ENCODE results near the gene LRRTM2.

Gene LRRTM2

DNA sequence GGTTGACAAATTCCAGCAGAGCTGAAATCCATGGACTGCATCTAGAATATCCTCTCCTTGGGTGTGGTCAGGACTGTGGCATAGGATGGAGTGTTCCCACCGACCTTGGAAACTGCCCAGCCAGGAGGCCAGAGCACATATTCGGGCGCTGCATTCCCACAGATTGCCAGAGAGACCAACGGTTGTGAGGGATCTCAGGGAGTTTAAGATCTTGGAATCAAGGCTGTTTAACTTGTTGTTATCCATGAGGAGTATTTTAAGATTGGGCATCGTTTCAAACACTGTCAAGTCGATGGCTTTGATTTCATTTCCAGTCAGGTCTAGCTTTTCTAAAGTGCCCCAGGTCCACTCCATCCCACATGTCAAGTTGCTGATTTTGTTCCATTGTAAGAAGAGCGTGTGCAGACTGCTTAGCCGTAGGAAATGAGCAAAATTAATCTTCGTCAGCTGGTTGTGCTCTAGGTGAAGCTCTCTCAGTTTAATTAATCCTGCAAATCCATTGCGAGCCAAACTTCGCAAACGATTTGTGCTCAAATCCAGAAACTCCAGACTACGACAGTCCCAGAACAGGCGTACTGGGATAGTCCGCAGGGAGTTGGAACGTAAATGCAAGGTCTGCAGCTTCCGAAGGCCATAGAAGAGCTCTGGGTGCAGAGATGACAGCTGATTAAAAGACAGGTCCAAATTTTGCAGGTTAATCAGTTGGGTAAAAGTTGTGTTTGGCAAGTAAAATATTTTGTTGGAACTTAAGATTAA lies 1.5 kb downstream of the LRRTM2 start:
- no peak overlapping the region for H3K9ac ChIP-seq (ENCODE audit: low read depth, low read length, poor library complexity)
- no peak overlapping the region for H2BK15ac ChIP-seq (ENCODE audit: low read length)
- H3K4me1 ChIP-seq (ENCODE audit: control insufficient read depth in 2 of 2, insufficient read depth in 1 of 2, low read depth in 1 of 2, low read length in 2 of 2): peaks cover 12 to 44% of the 10 kb centered on the region in 2 donors
- no peak overlapping the region for H4K8ac ChIP-seq (ENCODE audit: low read depth, low read length)
- no peak overlapping the region for H2BK12ac ChIP-seq (ENCODE audit: low read length)
- no peaks in the 10 kb centered on the region for H3K79me1 ChIP-seq (ENCODE audit: low read depth, low read length)
- H3K4me2 ChIP-seq (ENCODE audit: insufficient read depth, low read length, poor library complexity, severe bottlenecking): no peak overlapping the region
- H2AFZ ChIP-seq (ENCODE audit: low read length): no peak overlapping the region
- no peak overlapping the region for H3K14ac ChIP-seq (ENCODE audit: low read length)
- H3K9me3 ChIP-seq (replicated peaks in 1 of 2; ENCODE audit: control insufficient read depth in 2 of 2, insufficient read depth in 1 of 2, low read depth in 1 of 2, low read length in 2 of 2): peaks cover 0 to 6% of the 10 kb centered on the region in 2 donors
- WGBS, 2 donors (ENCODE audit: extremely low coverage in 2 of 2, insufficient read length in 2 of 2, insufficient replicate concordance in 1 of 2): no CpG with 5 or more reads among the region's 17 CpGs
- H2AK5ac ChIP-seq (ENCODE audit: low read depth, low read length): no peak overlapping the region
- no peak overlapping the region for H3K23ac ChIP-seq (ENCODE audit: low read depth, low read length, poor library complexity)
- H3K27me3 ChIP-seq (ENCODE audit: control insufficient read depth in 3 of 3, insufficient read depth in 3 of 3, low read depth in 1 of 3, low read length in 3 of 3): no peaks in the 10 kb centered on the region
- peak overlapping the region in 1 of 2 donors; percentile 53 for H3K4me3 ChIP-seq (ENCODE audit: low read length in 2 of 2)
- H4K91ac ChIP-seq (ENCODE audit: low read depth, low read length, poor library complexity): no peak overlapping the region
- no peak overlapping the region for H2BK120ac ChIP-seq (ENCODE audit: low read depth, low read length)
- no peak overlapping the region for H3K18ac ChIP-seq (ENCODE audit: low read length)
- H3K27ac ChIP-seq (replicated peaks; ENCODE audit: low read length): no peak overlapping the region
- no peak overlapping the region for H2BK5ac ChIP-seq (ENCODE audit: low read length)
- H3K4ac ChIP-seq (ENCODE audit: low read length): no peak overlapping the region
- no peak for DNase-seq (ENCODE audit: low spot score)
- peaks cover 0 to 1% of the 10 kb centered on the region in 2 donors for H3K36me3 ChIP-seq (replicated peaks in 1 of 2; ENCODE audit: control insufficient read depth in 2 of 2, insufficient read depth in 2 of 2, low read length in 2 of 2)

GRCh38 chr5:138872841-138873465 lies 2.2 kb downstream of the LRRTM2 start:
- Histone ChIP-seq H3K18ac (ENCODE audit: low read length) (no peak overlapping the region), H3K27ac (replicated peaks; ENCODE audit: low read length) (no peak overlapping the region), H2BK120ac (ENCODE audit: low read depth, low read length) (no peak overlapping the region), H3K14ac (ENCODE audit: low read length) (no peak overlapping the region), H3K4me1 (ENCODE audit: control insufficient read depth in 2 of 2, insufficient read depth in 1 of 2, low read depth in 1 of 2, low read length in 2 of 2) (peaks cover 12 to 44% of the 10 kb centered on the region in 2 donors), H2AK5ac (ENCODE audit: low read depth, low read length) (no peak overlapping the region), H3K9ac (ENCODE audit: low read depth, low read length, poor library complexity) (no peak overlapping the region), H3K4me2 (ENCODE audit: insufficient read depth, low read length, poor library complexity, severe bottlenecking) (no peak overlapping the region), H4K91ac (ENCODE audit: low read depth, low read length, poor library complexity) (no peak overlapping the region), H3K23ac (ENCODE audit: low read depth, low read length, poor library complexity) (no peak overlapping the region), H3K36me3 (replicated peaks in 1 of 2; ENCODE audit: control insufficient read depth in 2 of 2, insufficient read depth in 2 of 2, low read length in 2 of 2) (peaks cover 0 to 8% of the 10 kb centered on the region in 2 donors), H3K27me3 (ENCODE audit: control insufficient read depth in 3 of 3, insufficient read depth in 3 of 3, low read depth in 1 of 3, low read length in 3 of 3) (no peaks in the 10 kb centered on the region), H3K4ac (ENCODE audit: low read length) (no peak overlapping the region), H2BK15ac (ENCODE audit: low read length) (no peak overlapping the region), H3K79me1 (ENCODE audit: low read depth, low read length) (no peaks in the 10 kb centered on the region), H2BK12ac (ENCODE audit: low read length) (no peak overlapping the region), H2BK5ac (ENCODE audit: low read length) (no peak overlapping the region), H4K8ac (ENCODE audit: low read depth, low read length) (no peak overlapping the region), H3K4me3 (ENCODE audit: low read length in 2 of 2) (peak overlapping the region in 1 of 2 donors; percentile 53), H3K9me3 (replicated peaks in 1 of 2; ENCODE audit: control insufficient read depth in 2 of 2, insufficient read depth in 1 of 2, low read depth in 1 of 2, low read length in 2 of 2) (peaks cover 0 to 6% of the 10 kb centered on the region in 2 donors), H2AFZ (ENCODE audit: low read length) (no peak overlapping the region)
- DNase-seq (ENCODE audit: low spot score): no peak
- WGBS, 2 donors (ENCODE audit: extremely low coverage in 2 of 2, insufficient read length in 2 of 2, insufficient replicate concordance in 1 of 2): no CpG with 5 or more reads among the region's 6 CpGs

- WGBS, 2 donors (ENCODE audit: extremely low coverage in 2 of 2, insufficient read length in 2 of 2, insufficient replicate concordance in 1 of 2): no CpG with 5 or more reads among the region's 3 CpGs
- Histone ChIP-seq H3K4ac (ENCODE audit: low read length) (no peak overlapping the region), H3K4me1 (ENCODE audit: control insufficient read depth in 2 of 2, insufficient read depth in 1 of 2, low read depth in 1 of 2, low read length in 2 of 2) (peaks cover 11 to 43% of the 10 kb centered on the region in 2 donors), H3K14ac (ENCODE audit: low read length) (no peak overlapping the region), H3K36me3 (replicated peaks in 1 of 2; ENCODE audit: control insufficient read depth in 2 of 2, insufficient read depth in 2 of 2, low read length in 2 of 2) (peaks cover 0 to 16% of the 10 kb centered on the region in 2 donors), H3K27ac (replicated peaks; ENCODE audit: low read length) (peak overlapping the region; percentile 8), H3K79me1 (ENCODE audit: low read depth, low read length) (no peaks in the 10 kb centered on the region), H4K91ac (ENCODE audit: low read depth, low read length, poor library complexity) (no peak overlapping the region), H2AFZ (ENCODE audit: low read length) (no peak overlapping the region), H3K18ac (ENCODE audit: low read length) (no peak overlapping the region), H4K8ac (ENCODE audit: low read depth, low read length) (no peak overlapping the region), H2BK120ac (ENCODE audit: low read depth, low read length) (no peak overlapping the region), H3K9ac (ENCODE audit: low read depth, low read length, poor library complexity) (no peak overlapping the region), H3K4me3 (ENCODE audit: low read length in 2 of 2) (peak overlapping the region in 1 of 2 donors; percentile 53), H3K23ac (ENCODE audit: low read depth, low read length, poor library complexity) (no peak overlapping the region), H3K27me3 (ENCODE audit: control insufficient read depth in 3 of 3, insufficient read depth in 3 of 3, low read depth in 1 of 3, low read length in 3 of 3) (no peaks in the 10 kb centered on the region), H3K9me3 (replicated peaks in 1 of 2; ENCODE audit: control insufficient read depth in 2 of 2, insufficient read depth in 1 of 2, low read depth in 1 of 2, low read length in 2 of 2) (no peaks in the 10 kb centered on the region), H2BK15ac (ENCODE audit: low read length) (no peak overlapping the region), H2BK12ac (ENCODE audit: low read length) (no peak overlapping the region), H2AK5ac (ENCODE audit: low read depth, low read length) (no peak overlapping the region), H3K4me2 (ENCODE audit: insufficient read depth, low read length, poor library complexity, severe bottlenecking) (no peak overlapping the region), H2BK5ac (ENCODE audit: low read length) (no peak overlapping the region)
- DNase-seq (ENCODE audit: low spot score): peak; percentile 6
Observed at GRCh38 chr5:138870611-138871010, 4.5 kb downstream of the LRRTM2 start.

- Histone ChIP-seq H3K23ac (ENCODE audit: low read depth, low read length, poor library complexity) (no peak overlapping the region), H3K18ac (ENCODE audit: low read length) (no peak overlapping the region), H3K14ac (ENCODE audit: low read length) (no peak overlapping the region), H2BK12ac (ENCODE audit: low read length) (no peak overlapping the region), H3K27ac (replicated peaks; ENCODE audit: low read length) (no peak overlapping the region), H3K27me3 (ENCODE audit: control insufficient read depth in 3 of 3, insufficient read depth in 3 of 3, low read depth in 1 of 3, low read length in 3 of 3) (no peaks in the 10 kb centered on the region), H3K4me1 (ENCODE audit: control insufficient read depth in 2 of 2, insufficient read depth in 1 of 2, low read depth in 1 of 2, low read length in 2 of 2) (peaks cover 6 to 40% of the 10 kb centered on the region in 2 donors), H2AK5ac (ENCODE audit: low read depth, low read length) (no peak overlapping the region), H3K36me3 (replicated peaks in 1 of 2; ENCODE audit: control insufficient read depth in 2 of 2, insufficient read depth in 2 of 2, low read length in 2 of 2) (peaks cover 0 to 16% of the 10 kb centered on the region in 2 donors), H2BK15ac (ENCODE audit: low read length) (no peak overlapping the region), H3K4me3 (ENCODE audit: low read length in 2 of 2) (peak overlapping the region in 1 of 2 donors; percentile 53), H2AFZ (ENCODE audit: low read length) (no peak overlapping the region), H3K9ac (ENCODE audit: low read depth, low read length, poor library complexity) (no peak overlapping the region), H4K8ac (ENCODE audit: low read depth, low read length) (no peak overlapping the region), H3K4ac (ENCODE audit: low read length) (no peak overlapping the region), H3K4me2 (ENCODE audit: insufficient read depth, low read length, poor library complexity, severe bottlenecking) (no peak overlapping the region), H4K91ac (ENCODE audit: low read depth, low read length, poor library complexity) (no peak overlapping the region), H2BK5ac (ENCODE audit: low read length) (no peak overlapping the region), H3K79me1 (ENCODE audit: low read depth, low read length) (no peaks in the 10 kb centered on the region), H2BK120ac (ENCODE audit: low read depth, low read length) (no peak overlapping the region), H3K9me3 (replicated peaks in 1 of 2; ENCODE audit: control insufficient read depth in 2 of 2, insufficient read depth in 1 of 2, low read depth in 1 of 2, low read length in 2 of 2) (peaks cover 0 to 3% of the 10 kb centered on the region in 2 donors)
- no peak for DNase-seq (ENCODE audit: low spot score)
- no CpG with 5 or more reads among the region's 5 CpGs for WGBS, 2 donors (ENCODE audit: extremely low coverage in 2 of 2, insufficient read length in 2 of 2, insufficient replicate concordance in 1 of 2)
Observed at GRCh38 chr5:138869763-138870500, 5.2 kb downstream of the LRRTM2 start.

All from neuronal stem cell (in vitro differentiated cells).